Skeletal muscle satellite cell (primary cell): ENCODE results near the gene MVK.

Experiments
- H3K27me3 ChIP-seq: 2 replicates; pipeline ENCODE4 v1.7.0; 2013; ENCODE audit warnings: low read length; ENCODE audit not compliant: control insufficient read depth, insufficient read depth
- H3K36me3 ChIP-seq: 2 replicates; pipeline ENCODE4 v1.7.0; 2013; ENCODE audit warnings: mild to moderate bottlenecking, control low read depth, low read length; ENCODE audit not compliant: insufficient read depth
- H3K4me1 ChIP-seq: 2 replicates; pipeline ENCODE4 v1.7.0; 2013; ENCODE audit warnings: low read length; ENCODE audit not compliant: control insufficient read depth, insufficient read depth
- H3K4me2 ChIP-seq: 2 replicates; pipeline ENCODE4 v1.7.0; 2013; ENCODE audit warnings: mild to moderate bottlenecking, low read length
- H3K4me3 ChIP-seq: 2 replicates; pipeline ENCODE4 v1.7.0; 2013; ENCODE audit warnings: low read length
- H3K9ac ChIP-seq: 2 replicates; pipeline ENCODE4 v1.7.0; 2013; ENCODE audit warnings: mild to moderate bottlenecking, low read depth, low read length, moderate library complexity
- H3K9me3 ChIP-seq: replicated peaks from 2 replicates; pipeline ENCODE4 v1.7.0; 2013; ENCODE audit warnings: mild to moderate bottlenecking, control low read depth, low read length

The MVK gene

GRCh38 chr12:109548258-109548657, 25.3 kb upstream of the MVK start:
- Histone ChIP-seq H3K4me1 (peaks cover 18% of the 10 kb centered on the region), H3K9me3 (no peaks in the 10 kb centered on the region), H3K4me3 (no peak overlapping the region), H3K27me3 (peaks cover 56% of the 10 kb centered on the region), H3K4me2 (no peak overlapping the region), H3K9ac (no peak overlapping the region), H3K36me3 (no peaks in the 10 kb centered on the region)

- H3K4me2 ChIP-seq: no peak overlapping the region
- no peak overlapping the region for H3K4me3 ChIP-seq
- H3K36me3 ChIP-seq: no peaks in the 10 kb centered on the region
- H3K9me3 ChIP-seq: no peaks in the 10 kb centered on the region
- peaks cover 71% of the 10 kb centered on the region for H3K27me3 ChIP-seq
- H3K4me1 ChIP-seq: peaks cover 12% of the 10 kb centered on the region
- no peak overlapping the region for H3K9ac ChIP-seq
These were observed 23.9 kb upstream of the MVK start for GRCh38 chr12:109549613-109550270.

- H3K9ac ChIP-seq: no peak overlapping the region
- no peak overlapping the region for H3K4me3 ChIP-seq
- no peak overlapping the region for H3K4me2 ChIP-seq
- H3K36me3 ChIP-seq: no peaks in the 10 kb centered on the region
- peaks cover 73% of the 10 kb centered on the region for H3K27me3 ChIP-seq
- no peaks in the 10 kb centered on the region for H3K9me3 ChIP-seq
- H3K4me1 ChIP-seq: peaks cover 6% of the 10 kb centered on the region
These were observed 23.3 kb upstream of the MVK start for GRCh38 chr12:109550281-109550680.

- H3K4me1 ChIP-seq: no peaks in the 10 kb centered on the region
- H3K36me3 ChIP-seq: no peaks in the 10 kb centered on the region
- H3K4me2 ChIP-seq: no peak overlapping the region
- peaks cover 73% of the 10 kb centered on the region for H3K27me3 ChIP-seq
- no peaks in the 10 kb centered on the region for H3K9me3 ChIP-seq
- H3K9ac ChIP-seq: no peak overlapping the region
- H3K4me3 ChIP-seq: no peak overlapping the region
These were observed 22.5 kb upstream of the MVK start for GRCh38 chr12:109551108-109551507.

GRCh38 chr12:109552971-109553370, 20.6 kb upstream of the MVK start:
- Histone ChIP-seq H3K4me3 (no peak overlapping the region), H3K4me2 (no peak overlapping the region), H3K9me3 (no peaks in the 10 kb centered on the region), H3K27me3 (peaks cover 63% of the 10 kb centered on the region), H3K9ac (no peak overlapping the region), H3K36me3 (no peaks in the 10 kb centered on the region), H3K4me1 (no peaks in the 10 kb centered on the region)

- Histone ChIP-seq H3K4me2 (no peak overlapping the region), H3K36me3 (no peaks in the 10 kb centered on the region), H3K27me3 (peaks cover 58% of the 10 kb centered on the region), H3K9ac (no peak overlapping the region), H3K4me1 (no peaks in the 10 kb centered on the region), H3K9me3 (no peaks in the 10 kb centered on the region), H3K4me3 (no peak overlapping the region)
These were observed 20.1 kb upstream of the MVK start for GRCh38 chr12:109553483-109553882.

- no peak overlapping the region for H3K9ac ChIP-seq
These were observed 19.6 kb upstream of the MVK start for GRCh38 chr12:109553906-109554500.

GRCh38 chr12:109554761-109555160, 18.8 kb upstream of the MVK start:
- Histone ChIP-seq H3K36me3 (no peaks in the 10 kb centered on the region), H3K4me2 (no peak overlapping the region), H3K9ac (no peak overlapping the region), H3K27me3 (peaks cover 45% of the 10 kb centered on the region), H3K4me1 (no peaks in the 10 kb centered on the region), H3K4me3 (no peak overlapping the region), H3K9me3 (no peaks in the 10 kb centered on the region)

More at GRCh38 chr12:109553906-109554500, 19.6 kb upstream of the MVK start:
- H3K9me3 ChIP-seq: no peaks in the 10 kb centered on the region
- H3K4me2 ChIP-seq: no peak overlapping the region
- no peaks in the 10 kb centered on the region for H3K36me3 ChIP-seq
- no peaks in the 10 kb centered on the region for H3K4me1 ChIP-seq
- H3K4me3 ChIP-seq: no peak overlapping the region
- peaks cover 53% of the 10 kb centered on the region for H3K27me3 ChIP-seq

- H3K4me1 ChIP-seq: no peaks in the 10 kb centered on the region
- H3K9ac ChIP-seq: no peak overlapping the region
- H3K4me3 ChIP-seq: no peak overlapping the region
- H3K4me2 ChIP-seq: no peak overlapping the region
- H3K9me3 ChIP-seq: no peaks in the 10 kb centered on the region
- H3K27me3 ChIP-seq: peaks cover 36% of the 10 kb centered on the region
- no peaks in the 10 kb centered on the region for H3K36me3 ChIP-seq
These were observed 17.9 kb upstream of the MVK start for GRCh38 chr12:109555431-109556315.

- H3K4me2 ChIP-seq: no peak overlapping the region
- no peaks in the 10 kb centered on the region for H3K36me3 ChIP-seq
- H3K9ac ChIP-seq: no peak overlapping the region
- no peaks in the 10 kb centered on the region for H3K9me3 ChIP-seq
- no peak overlapping the region for H3K4me3 ChIP-seq
- H3K27me3 ChIP-seq: peaks cover 26% of the 10 kb centered on the region
- H3K4me1 ChIP-seq: no peaks in the 10 kb centered on the region
These were observed 16.4 kb upstream of the MVK start for GRCh38 chr12:109557200-109557599.

GRCh38 chr12:109557805-109558204, 15.8 kb upstream of the MVK start:
- no peaks in the 10 kb centered on the region for H3K36me3 ChIP-seq
- no peak overlapping the region for H3K4me3 ChIP-seq
- H3K4me1 ChIP-seq: no peaks in the 10 kb centered on the region
- peaks cover 21% of the 10 kb centered on the region for H3K27me3 ChIP-seq
- no peak overlapping the region for H3K9ac ChIP-seq
- no peak overlapping the region for H3K4me2 ChIP-seq
- no peaks in the 10 kb centered on the region for H3K9me3 ChIP-seq
